NCI-H146 (cell line): ENCODE results near the gene SOX13.
A peak's percentile ranks its signal among the peaks of the same experiment; 100 is the strongest.
"Not testable (repeated sequence)": the region's sequence is repeated elsewhere in the genome, so short reads cannot be mapped to it uniquely, and the experiment has no call there.

Experiments used
- DNase-seq: peaks from one replicate; lab custom pipeline; 2025; lab: John Stamatoyannopoulos, UW

Gene SOX13

GRCh38 chr1:204087893-204088528 is 15.1 kb downstream of the SOX13 start:
- no peak for DNase-seq

GRCh38 chr1:204088596-204088995 is 15.7 kb downstream of the SOX13 start:
- DNase-seq, result no peak

GRCh38 chr1:204089044-204089751 is 16.3 kb downstream of the SOX13 start:
- DNase-seq, result no peak

- DNase-seq, result not testable (repeated sequence)
Observed at GRCh38 chr1:204090132-204090531, 17.2 kb downstream of the SOX13 start.

- DNase-seq, result no peak
Observed at GRCh38 chr1:204091066-204091465, 18.2 kb downstream of the SOX13 start.

GRCh38 chr1:204091787-204092312 is 18.9 kb downstream of the SOX13 start:
- no peak for DNase-seq

GRCh38 chr1:204092632-204093420 is 19.9 kb downstream of the SOX13 start:
- no peak for DNase-seq

GRCh38 chr1:204093421-204093717 is 20.5 kb downstream of the SOX13 start:
- peak; percentile 65 for DNase-seq

- peak; percentile 33 for DNase-seq
Observed at GRCh38 chr1:204093781-204094180, 20.9 kb downstream of the SOX13 start.

GRCh38 chr1:204094313-204094729 is 21.4 kb downstream of the SOX13 start:
- DNase-seq, result no peak

- DNase-seq, result peak; percentile 25
Observed at GRCh38 chr1:204094856-204095634, 22.1 kb downstream of the SOX13 start.

GRCh38 chr1:204096931-204097330 is 24.0 kb downstream of the SOX13 start:
- no peak for DNase-seq

GRCh38 chr1:204098683-204099082 is 25.8 kb downstream of the SOX13 start:
- DNase-seq, result no peak

- not testable (repeated sequence) for DNase-seq
Observed at GRCh38 chr1:204099754-204100153, 26.8 kb downstream of the SOX13 start.

- DNase-seq, result peak; percentile 93
Observed at GRCh38 chr1:204102029-204102611, 29.2 kb downstream of the SOX13 start.

- peak; percentile 88 for DNase-seq
Observed at GRCh38 chr1:204102739-204103430, 30.0 kb downstream of the SOX13 start.

GRCh38 chr1:204103431-204103741 is 30.5 kb downstream of the SOX13 start:
- no peak for DNase-seq

GRCh38 chr1:204104331-204105130 is 31.6 kb downstream of the SOX13 start:
- DNase-seq, result peak; percentile 49

- DNase-seq, result no peak
Observed at GRCh38 chr1:204105131-204105515, 32.2 kb downstream of the SOX13 start.

GRCh38 chr1:204106825-204107224 is 33.9 kb downstream of the SOX13 start:
- no peak for DNase-seq
